ENCODE data around the gene NUTM1. TPM values are rescaled to one million over a fixed set of nuclear protein-coding genes. Genes with fewer than 3 reads are reported as not detected.

Gene NUTM1
- polyA plus RNA-seq, 1 donor (not counting 4 experiments of a cell fraction or from before 2014, with no cell fraction given) = not detected

DNA sequence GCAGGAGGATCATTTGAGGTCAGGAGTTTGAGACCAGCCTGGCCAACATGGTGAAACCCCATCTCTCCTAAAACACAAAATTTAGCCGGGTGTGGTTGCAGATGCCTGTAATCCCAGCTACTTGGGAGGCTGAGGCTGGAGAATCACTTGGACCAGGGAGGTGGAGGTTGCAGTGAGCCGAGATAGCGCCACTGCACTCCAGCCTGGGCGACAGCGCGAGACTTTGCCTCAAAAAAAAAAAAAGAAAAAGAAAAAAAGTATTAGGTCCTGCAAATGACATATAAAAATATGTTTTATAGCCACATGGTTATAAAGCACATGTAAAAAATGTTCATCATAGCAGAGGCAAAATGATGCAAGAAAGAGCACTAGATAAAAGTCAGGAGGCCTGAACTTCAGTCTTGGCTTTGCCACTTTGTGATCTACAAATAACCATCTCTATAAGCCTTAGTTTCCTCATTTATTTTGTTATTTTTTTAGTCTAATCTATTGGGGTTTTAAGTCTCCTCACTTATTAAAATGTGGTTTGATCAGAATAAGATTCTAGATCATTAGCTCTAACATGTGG, 10.5 kb upstream of the NUTM1 start:
- H3K9me1 ChIP-seq (ENCODE audit: control insufficient read depth, extremely low read depth, insufficient read depth, low read length) = no peaks in the 10 kb centered on the region
- H2AFZ ChIP-seq (ENCODE audit: control insufficient read depth, low read length) = no peak overlapping the region
- no peak overlapping the region for H3K4me3 ChIP-seq (ENCODE audit: control insufficient read depth in 2 of 3, extremely low read depth in 1 of 3, insufficient read depth in 2 of 3, low read depth in 1 of 3, low read length in 3 of 3)
- H3K4me2 ChIP-seq (ENCODE audit: control insufficient read depth, extremely low read depth, insufficient read depth, low read depth, low read length) = no peak overlapping the region
- no peaks in the 10 kb centered on the region for H3K36me3 ChIP-seq (ENCODE audit: control insufficient read depth in 2 of 2, extremely low read depth in 1 of 2, insufficient read depth in 2 of 2, low read length in 2 of 2)
- no peaks in the 10 kb centered on the region for H3K79me2 ChIP-seq (ENCODE audit: control insufficient read depth, insufficient read depth, low read length)
- DNase-seq (ENCODE audit: low read depth, low spot score) = no peak
- no peaks in the 10 kb centered on the region for H3K9me3 ChIP-seq (ENCODE audit: control insufficient read depth, low read depth, low read length)
- H3K27ac ChIP-seq (ENCODE audit: control insufficient read depth, insufficient read depth, low read length) = no peak overlapping the region
- no peaks in the 10 kb centered on the region for H4K20me1 ChIP-seq (ENCODE audit: control insufficient read depth, extremely low read depth, insufficient read depth, low read length)
- TF ChIP-seq EZH2 (IDR thresholded peaks at IDR 0.05; ENCODE audit: low read length) = no peak
- TF ChIP-seq, protein P1, sequence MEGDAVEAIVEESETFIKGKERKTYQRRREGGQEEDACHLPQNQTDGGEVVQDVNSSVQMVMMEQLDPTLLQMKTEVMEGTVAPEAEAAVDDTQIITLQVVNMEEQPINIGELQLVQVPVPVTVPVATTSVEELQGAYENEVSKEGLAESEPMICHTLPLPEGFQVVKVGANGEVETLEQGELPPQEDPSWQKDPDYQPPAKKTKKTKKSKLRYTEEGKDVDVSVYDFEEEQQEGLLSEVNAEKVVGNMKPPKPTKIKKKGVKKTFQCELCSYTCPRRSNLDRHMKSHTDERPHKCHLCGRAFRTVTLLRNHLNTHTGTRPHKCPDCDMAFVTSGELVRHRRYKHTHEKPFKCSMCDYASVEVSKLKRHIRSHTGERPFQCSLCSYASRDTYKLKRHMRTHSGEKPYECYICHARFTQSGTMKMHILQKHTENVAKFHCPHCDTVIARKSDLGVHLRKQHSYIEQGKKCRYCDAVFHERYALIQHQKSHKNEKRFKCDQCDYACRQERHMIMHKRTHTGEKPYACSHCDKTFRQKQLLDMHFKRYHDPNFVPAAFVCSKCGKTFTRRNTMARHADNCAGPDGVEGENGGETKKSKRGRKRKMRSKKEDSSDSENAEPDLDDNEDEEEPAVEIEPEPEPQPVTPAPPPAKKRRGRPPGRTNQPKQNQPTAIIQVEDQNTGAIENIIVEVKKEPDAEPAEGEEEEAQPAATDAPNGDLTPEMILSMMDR (optimal IDR thresholded peaks at IDR 0.05 in 1 of 3, IDR thresholded peaks at IDR 0.05 in 1 of 3, conservative IDR thresholded peaks at IDR 0.05 in 1 of 3; ENCODE audit: extremely low read depth in 1 of 3, insufficient read depth in 2 of 3, low read length in 3 of 3) = no peak
- FAIRE-seq = no peak
- H3K27me3 ChIP-seq (ENCODE audit: control insufficient read depth, extremely low read depth, insufficient read depth, low read length) = no peaks in the 10 kb centered on the region
- H3K9ac ChIP-seq (ENCODE audit: control insufficient read depth, extremely low read depth, insufficient read depth, low read length) = no peak overlapping the region
- dilution Hi-C loops (cut with MboI; ENCODE audit: extremely low pct_ligation_motif_present, low sequenced_read_pairs) = no loop called here
- H3K4me1 ChIP-seq (ENCODE audit: control insufficient read depth, extremely low read depth, insufficient read depth, low read length) = peaks cover 4% of the 10 kb centered on the region

DNA sequence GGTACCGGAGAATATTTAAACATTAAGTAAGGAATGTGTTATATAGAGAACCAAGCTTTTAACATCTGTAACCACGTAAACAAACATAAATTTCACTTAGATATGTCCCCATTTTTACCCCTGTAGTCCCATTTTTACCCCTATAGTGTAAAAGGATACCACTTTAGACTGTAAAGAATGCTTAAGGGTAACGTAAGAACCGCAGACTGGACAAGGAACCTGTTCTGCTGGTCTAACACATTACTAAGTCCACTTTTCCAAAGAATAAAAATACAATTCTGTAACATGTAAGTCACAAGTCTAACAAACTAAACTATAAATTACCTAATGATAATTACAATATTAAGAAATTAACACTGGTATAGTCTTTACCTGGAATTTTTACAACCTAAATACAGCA, 8.4 kb upstream of the NUTM1 start:
- DNase-seq (ENCODE audit: low read depth, low spot score) (no peak), FAIRE-seq (no peak)
- no peak overlapping the region for H3K4me2 ChIP-seq (ENCODE audit: control insufficient read depth, extremely low read depth, insufficient read depth, low read depth, low read length)
- no peak overlapping the region for H3K9ac ChIP-seq (ENCODE audit: control insufficient read depth, extremely low read depth, insufficient read depth, low read length)
- no peaks in the 10 kb centered on the region for H4K20me1 ChIP-seq (ENCODE audit: control insufficient read depth, extremely low read depth, insufficient read depth, low read length)
- no peaks in the 10 kb centered on the region for H3K27me3 ChIP-seq (ENCODE audit: control insufficient read depth, extremely low read depth, insufficient read depth, low read length)
- no peak for TF ChIP-seq EZH2 (IDR thresholded peaks at IDR 0.05; ENCODE audit: low read length)
- TF ChIP-seq, protein P1 (optimal IDR thresholded peaks at IDR 0.05 in 1 of 3, IDR thresholded peaks at IDR 0.05 in 1 of 3, conservative IDR thresholded peaks at IDR 0.05 in 1 of 3; ENCODE audit: extremely low read depth in 1 of 3, insufficient read depth in 2 of 3, low read length in 3 of 3) = no peak
- no peaks in the 10 kb centered on the region for H3K9me3 ChIP-seq (ENCODE audit: control insufficient read depth, low read depth, low read length)
- no peaks in the 10 kb centered on the region for H3K79me2 ChIP-seq (ENCODE audit: control insufficient read depth, insufficient read depth, low read length)
- no peak overlapping the region for H3K27ac ChIP-seq (ENCODE audit: control insufficient read depth, insufficient read depth, low read length)
- H3K36me3 ChIP-seq (ENCODE audit: control insufficient read depth in 2 of 2, extremely low read depth in 1 of 2, insufficient read depth in 2 of 2, low read length in 2 of 2) = no peaks in the 10 kb centered on the region
- H3K4me1 ChIP-seq (ENCODE audit: control insufficient read depth, extremely low read depth, insufficient read depth, low read length) = peaks cover 6% of the 10 kb centered on the region
- no peaks in the 10 kb centered on the region for H3K9me1 ChIP-seq (ENCODE audit: control insufficient read depth, extremely low read depth, insufficient read depth, low read length)
- H2AFZ ChIP-seq (ENCODE audit: control insufficient read depth, low read length) = no peak overlapping the region
- dilution Hi-C loops (cut with MboI; ENCODE audit: extremely low pct_ligation_motif_present, low sequenced_read_pairs) = no loop called here
- H3K4me3 ChIP-seq (ENCODE audit: control insufficient read depth in 2 of 3, extremely low read depth in 1 of 3, insufficient read depth in 2 of 3, low read depth in 1 of 3, low read length in 3 of 3) = no peak overlapping the region

Data from keratinocyte (primary cell).